Lower leg skin (tissue), 3 donors: ENCODE measurements around the gene CDH13.

Source experiments
- CTCF ChIP-seq, 3 donors: fragments of 450-650 bp; IDR thresholded peaks; one replicate each; pipeline ENCODE4 v1.5.1; 2016; ENCODE audit warnings: antibody characterized with exemption in 3 of 3, mild to moderate bottlenecking in 3 of 3, moderate library complexity in 2 of 3
- POLR2A ChIP-seq, 2 donors: fragments of 450-650 bp; IDR thresholded peaks; one replicate each; pipeline ENCODE4 v1.6.1; 2016 to 2017; ENCODE audit warnings: antibody characterized with exemption in 2 of 2, mild to moderate bottlenecking in 1 of 2, moderate library complexity in 1 of 2

- TF ChIP-seq CTCF (IDR thresholded peaks at IDR 0.05) (no peak), POLR2A (IDR thresholded peaks at IDR 0.05) (no peak)
These were observed 131.6 kb downstream of the CDH13 start for GRCh38 chr16:82758406-82758805.
